ENCODE results near the gene KCNH1. TPM values are rescaled to one million over a fixed set of nuclear protein-coding genes. Genes with fewer than 3 reads are reported as not detected.

The KCNH1 gene
- total and polyA plus RNA-seq, 10 donors = not detected

- no peak for DNase-seq
- TF ChIP-seq CTCF (IDR thresholded peaks at IDR 0.05 in 8 of 11, conservative IDR thresholded peaks at IDR 0.05 in 3 of 11) = no peak
- no peaks in the 10 kb centered on the region for H3K9me3 ChIP-seq
- intact Hi-C loops (cut with DNase I; ENCODE audit: low total_unique reads) = no loop called here
- 63 to 82% (median 68%) methylated on average over 1 of the region's 1 CpG for WGBS, 5 donors
- no peak overlapping the region for H3K4me3 ChIP-seq
- peaks cover 0 to 4% (median 0%) of the 10 kb centered on the region in 7 donors for H3K27me3 ChIP-seq (replicated peaks in 1 of 7)
- H3K36me3 ChIP-seq = no peaks in the 10 kb centered on the region
- no peaks in the 10 kb centered on the region for H3K4me1 ChIP-seq
- no peak overlapping the region for H3K27ac ChIP-seq
These were observed 339.5 kb downstream of the KCNH1 start for GRCh38 chr1:210794445-210794844.

GRCh38 chr1:210792250-210793102, 341.5 kb downstream of the KCNH1 start:
- TF ChIP-seq CTCF (IDR thresholded peaks at IDR 0.05 in 8 of 11, conservative IDR thresholded peaks at IDR 0.05 in 3 of 11) (no peak), POLR2AphosphoS5 (IDR thresholded peaks at IDR 0.05) (no peak), POLR2A (IDR thresholded peaks at IDR 0.05) (no peak)
- 55 to 68% (median 64%) methylated on average over 3 of the region's 3 CpGs for WGBS, 5 donors

GRCh38 chr1:210790196-210790595, 343.8 kb downstream of the KCNH1 start:
- H3K4me3 ChIP-seq = no peak overlapping the region
- no peak for TF ChIP-seq CTCF (IDR thresholded peaks at IDR 0.05 in 8 of 11, conservative IDR thresholded peaks at IDR 0.05 in 3 of 11)
- H3K27ac ChIP-seq = no peak overlapping the region
- peaks cover 0 to 4% (median 0%) of the 10 kb centered on the region in 7 donors for H3K27me3 ChIP-seq (replicated peaks in 1 of 7)
- no peaks in the 10 kb centered on the region for H3K9me3 ChIP-seq
- no peaks in the 10 kb centered on the region for H3K4me1 ChIP-seq
- DNase-seq = no peak
- intact Hi-C loops (cut with DNase I; ENCODE audit: low total_unique reads) = no loop called here
- 19 to 33% (median 25%) methylated on average over 2 of the region's 2 CpGs for WGBS, 5 donors
- no peaks in the 10 kb centered on the region for H3K36me3 ChIP-seq

More at GRCh38 chr1:210792250-210793102, 341.5 kb downstream of the KCNH1 start:
- Histone ChIP-seq H3K9me3 (no peaks in the 10 kb centered on the region), H3K27me3 (replicated peaks in 1 of 7) (peaks cover 0 to 4% (median 0%) of the 10 kb centered on the region in 7 donors), H3K36me3 (no peaks in the 10 kb centered on the region), H3K4me1 (no peaks in the 10 kb centered on the region), H3K27ac (no peak overlapping the region), H3K4me3 (no peak overlapping the region)
- intact Hi-C loops (cut with DNase I; ENCODE audit: low total_unique reads) = no loop called here
- no peak for DNase-seq

GRCh38 chr1:210787800-210788199, 346.1 kb downstream of the KCNH1 start:
- intact Hi-C loops (cut with DNase I; ENCODE audit: low total_unique reads) = no loop called here
- H3K36me3 ChIP-seq = no peaks in the 10 kb centered on the region
- no peaks in the 10 kb centered on the region for H3K9me3 ChIP-seq
- WGBS, 5 donors = 88 to 100% (median 91%) methylated on average over 1 of the region's 1 CpG
- no peak for TF ChIP-seq CTCF (IDR thresholded peaks at IDR 0.05 in 8 of 11, conservative IDR thresholded peaks at IDR 0.05 in 3 of 11)
- no peak for TF ChIP-seq POLR2AphosphoS5 (IDR thresholded peaks at IDR 0.05)
- no peak for TF ChIP-seq POLR2A (IDR thresholded peaks at IDR 0.05)
- H3K27me3 ChIP-seq (replicated peaks in 1 of 7) = peaks cover 0 to 4% (median 0%) of the 10 kb centered on the region in 7 donors
- no peak for DNase-seq
- H3K4me1 ChIP-seq = no peaks in the 10 kb centered on the region
- H3K27ac ChIP-seq = no peak overlapping the region
- H3K4me3 ChIP-seq = no peak overlapping the region
